T follicular helper cell (primary cell): ENCODE measurements around the gene CDH4.

Source experiments
- DNase-seq: peaks from one replicate; pipeline ENCODE4 v3.0.0-alpha.2; 2020; ENCODE audit warnings: low read depth

The CDH4 gene

GRCh38 chr20:61673152-61673847 is 421.2 kb downstream of the CDH4 start:
- DNase-seq, result no peak

GRCh38 chr20:61674121-61674520 is 422.1 kb downstream of the CDH4 start:
- no peak for DNase-seq

GRCh38 chr20:61674688-61675087 is 422.6 kb downstream of the CDH4 start:
- DNase-seq, result no peak

- no peak for DNase-seq
Measured at GRCh38 chr20:61677928-61678327, 425.9 kb downstream of the CDH4 start.

- no peak for DNase-seq
Measured at GRCh38 chr20:61678437-61678836, 426.4 kb downstream of the CDH4 start.

GRCh38 chr20:61679473-61679872 is 427.4 kb downstream of the CDH4 start:
- DNase-seq, result no peak

GRCh38 chr20:61680096-61680495 is 428.0 kb downstream of the CDH4 start:
- no peak for DNase-seq

- no peak for DNase-seq
Measured at GRCh38 chr20:61682114-61682995, 430.3 kb downstream of the CDH4 start.

- no peak for DNase-seq
Measured at GRCh38 chr20:61682996-61683681, 431.1 kb downstream of the CDH4 start.

- no peak for DNase-seq
Measured at GRCh38 chr20:61683721-61684120, 431.7 kb downstream of the CDH4 start.

- DNase-seq, result no peak
Measured at GRCh38 chr20:61684136-61684535, 432.1 kb downstream of the CDH4 start.

- DNase-seq, result no peak
Measured at GRCh38 chr20:61684583-61685235, 432.6 kb downstream of the CDH4 start.

GRCh38 chr20:61685462-61685861 is 433.4 kb downstream of the CDH4 start:
- DNase-seq, result no peak

GRCh38 chr20:61686051-61686936 is 434.2 kb downstream of the CDH4 start:
- no peak for DNase-seq

- DNase-seq, result no peak
Measured at GRCh38 chr20:61688411-61688810, 436.4 kb downstream of the CDH4 start.

GRCh38 chr20:61690150-61690549 is 438.1 kb downstream of the CDH4 start:
- no peak for DNase-seq

- DNase-seq, result no peak
Measured at GRCh38 chr20:61690993-61691838, 439.2 kb downstream of the CDH4 start.

GRCh38 chr20:61691978-61692377 is 439.9 kb downstream of the CDH4 start:
- no peak for DNase-seq

- DNase-seq, result no peak
Measured at GRCh38 chr20:61692479-61692878, 440.4 kb downstream of the CDH4 start.

GRCh38 chr20:61693055-61693600 is 441.1 kb downstream of the CDH4 start:
- no peak for DNase-seq
